ENCODE measurements around the gene TVP23C.

TVP23C gene

GRCh38 chr17:15490634-15491261 is 72.5 kb downstream of the TVP23C start:
- no peak for DNase-seq (ENCODE audit: low spot score)
- POLR2A ChIA-PET (ENCODE audit: low non-redundant PET) = no interaction called here
- CTCF ChIA-PET = interaction anchor here (1.1 kb wide), 1 partner anchor 12 kb away, joined by 3 read pairs; no protein-coding TSS in a partner anchor
- no peak overlapping the region for H3K27ac ChIP-seq
- TF ChIP-seq CTCF (conservative IDR thresholded peaks at IDR 0.05; ENCODE audit: low read depth) = no peak

- POLR2A ChIA-PET (ENCODE audit: low non-redundant PET) = no interaction called here
- H3K27ac ChIP-seq = no peak overlapping the region
- CTCF ChIA-PET = no interaction called here
- no peak for TF ChIP-seq CTCF (conservative IDR thresholded peaks at IDR 0.05; ENCODE audit: low read depth)
- DNase-seq (ENCODE audit: low spot score) = no peak
These were observed 74.7 kb downstream of the TVP23C start for GRCh38 chr17:15488557-15488956.

- no peak for TF ChIP-seq CTCF (conservative IDR thresholded peaks at IDR 0.05; ENCODE audit: low read depth)
- no peak for DNase-seq (ENCODE audit: low spot score)
- POLR2A ChIA-PET (ENCODE audit: low non-redundant PET) = no interaction called here
- H3K27ac ChIP-seq = no peak overlapping the region
- CTCF ChIA-PET = interaction anchor here (0.8 to 0.9 kb wide), 2 partner anchors 17 to 193 kb away, joined by 3 to 4 read pairs; no protein-coding TSS in a partner anchor
These were observed 78.2 kb downstream of the TVP23C start for GRCh38 chr17:15485045-15485444.

GRCh38 chr17:15483431-15483830 is 79.9 kb downstream of the TVP23C start:
- CTCF ChIA-PET = no interaction called here
- DNase-seq (ENCODE audit: low spot score) = no peak
- POLR2A ChIA-PET (ENCODE audit: low non-redundant PET) = no interaction called here
- H3K27ac ChIP-seq = no peak overlapping the region
- TF ChIP-seq CTCF (conservative IDR thresholded peaks at IDR 0.05; ENCODE audit: low read depth) = no peak

- POLR2A ChIA-PET (ENCODE audit: low non-redundant PET) = no interaction called here
- no peak for DNase-seq (ENCODE audit: low spot score)
- H3K27ac ChIP-seq = no peak overlapping the region
- CTCF ChIA-PET = no interaction called here
- no peak for TF ChIP-seq CTCF (conservative IDR thresholded peaks at IDR 0.05; ENCODE audit: low read depth)
These were observed 80.8 kb downstream of the TVP23C start for GRCh38 chr17:15482476-15482875.

- CTCF ChIA-PET = interaction anchor here (0.7 kb wide), 1 partner anchor 70 kb away, joined by 3 read pairs; no protein-coding TSS in a partner anchor
- no peak for TF ChIP-seq CTCF (conservative IDR thresholded peaks at IDR 0.05; ENCODE audit: low read depth)
- no peak for DNase-seq (ENCODE audit: low spot score)
- POLR2A ChIA-PET (ENCODE audit: low non-redundant PET) = no interaction called here
- no peak overlapping the region for H3K27ac ChIP-seq
These were observed 81.8 kb downstream of the TVP23C start for GRCh38 chr17:15481481-15481880.

Data from RWPE1 (cell line).